Panc1 (cell line): Measurements from ENCODE around the gene LRIG3. TPM values are rescaled to one million over a fixed set of nuclear protein-coding genes. Genes with fewer than 3 reads are reported as not detected.

Experiments
- ATAC-seq: fragments of 200-7000 bp; cut with Tn5 transposase; 2 replicates; pipeline ENCODE4 v1.9.1; 2020; ENCODE audit warnings: mild to moderate bottlenecking, moderate library complexity
- BruUV-seq: library from RNA; stranded (reverse); fragments of 400-500 nt; replicated peaks from 2 replicates; lab custom pipeline; 2021; lab: Mats Ljungman, UMichigan
- CTCF ChIA-PET: fragments of 300-600 bp; sonication (Branson Sonifier 250); formaldehyde crosslinking; loops from one replicate; lab custom pipeline; 2022; ENCODE audit warnings: antibody characterized with exemption; lab: Charles Lee
- POLR2A ChIA-PET: fragments of 300-600 bp; sonication (Branson Sonifier 250); formaldehyde crosslinking; loops from one replicate; lab custom pipeline; 2022; ENCODE audit warnings: antibody characterized with exemption; lab: Charles Lee
- DNase-seq: peaks from one replicate; pipeline ENCODE4 v3.0.0-alpha.2; 2010; ENCODE audit warnings: low read depth, low spot score
- H3K27ac ChIP-seq: 2 replicates; pipeline ENCODE4 v1.5.1; 2011; ENCODE audit warnings: mild to moderate bottlenecking, low read length, inconsistent platforms
- H3K27me3 ChIP-seq: fragments of 200-500 bp; sonication (Bioruptor generic); 2 replicates; pipeline ENCODE4 v1.6.0; 2014; ENCODE audit warnings: low read length, inconsistent platforms; ENCODE audit not compliant: control insufficient read depth, insufficient read depth
- H3K36me3 ChIP-seq: fragments of 200-500 bp; sonication (Bioruptor generic); 2 replicates; pipeline ENCODE4 v1.5.1; 2014; ENCODE audit warnings: inconsistent platforms, mild to moderate bottlenecking, low read length, moderate library complexity; ENCODE audit not compliant: control insufficient read depth, insufficient read depth
- H3K4me1 ChIP-seq: 2 replicates; pipeline ENCODE4 v1.5.1; 2011; ENCODE audit warnings: inconsistent platforms, mild to moderate bottlenecking, low read length, moderate library complexity; ENCODE audit not compliant: control insufficient read depth, insufficient read depth
- H3K4me3 ChIP-seq, 2 experiments: 2 replicates each; pipeline ENCODE4 v1.5.1; 2011 to 2012; ENCODE audit warnings: low read depth in 2 of 2, low read length in 2 of 2, mild to moderate bottlenecking in 2 of 2, inconsistent platforms in 1 of 2, moderate library complexity in 1 of 2
- H3K9me3 ChIP-seq: fragments of 200-500 bp; sonication (Bioruptor generic); 2 replicates; pipeline ENCODE4 v1.5.1; 2014; ENCODE audit warnings: low read depth, mild to moderate bottlenecking, inconsistent platforms, low read length, moderate library complexity; ENCODE audit not compliant: control insufficient read depth, insufficient read depth
- CTCF ChIP-seq: fragments of 450-650 bp; IDR thresholded peaks from 2 replicates; pipeline ENCODE4 v1.5.1; 2017; ENCODE audit warnings: mild to moderate bottlenecking
- POLR2AphosphoS5 ChIP-seq: IDR thresholded peaks from 2 replicates; pipeline ENCODE4 v1.6.1; 2012; ENCODE audit warnings: mild to moderate bottlenecking, low read depth, low read length, moderate library complexity
- REST ChIP-seq, 2 experiments: IDR thresholded peaks; 2 replicates each; pipeline ENCODE4 v1.6.1; 2011 to 2012; ENCODE audit warnings: low read depth in 2 of 2, control low read depth in 1 of 2, low read length in 1 of 2, mild to moderate bottlenecking in 1 of 2, moderate library complexity in 1 of 2; ENCODE audit not compliant: insufficient read depth in 1 of 2
- SIN3A ChIP-seq: IDR thresholded peaks from 2 replicates; pipeline ENCODE4 v1.6.1; 2012; ENCODE audit warnings: low read depth, mild to moderate bottlenecking, low read length, moderate library complexity, borderline replicate concordance; ENCODE audit not compliant: insufficient read depth
- TCF7L2 ChIP-seq: IDR thresholded peaks from 2 replicates; pipeline ENCODE4 v1.6.1; 2011; ENCODE audit warnings: mild to moderate bottlenecking, low read depth, low read length, inconsistent platforms
- in situ Hi-C: cut with HindIII; loops from 2 replicates; pipeline ENCODE4 v1.10.0; 2016; ENCODE audit warnings: low sequenced_read_pairs, low pct_unique_long_range_greater_than_20kb
- intact Hi-C: fragments of 100-400 bp; cut with micrococcal nuclease; formaldehyde crosslinking; loops from one replicate; pipeline ENCODE4 v1.10.0; 2022; ENCODE audit not compliant: unreplicated experiment
- total RNA-seq: library from RNA; stranded (reverse); gene quantifications from one replicate; pipeline ENCODE4 v1.2.1, GENCODE V29; 2021; ENCODE audit not compliant: unreplicated experiment

LRIG3 gene
- total RNA-seq, 1 experiment from 2014 or later: 12.1 TPM

- ChIA-PET CTCF (no interaction called here), POLR2A (no interaction called here)
- no peak overlapping the region for H3K27ac ChIP-seq
- no TSS peak for BruUV-seq
- in situ Hi-C loops (no loop called here), intact Hi-C loops (no loop called here)
- no peaks in the 10 kb centered on the region for H3K4me1 ChIP-seq
- H3K36me3 ChIP-seq: no peaks in the 10 kb centered on the region
- no peaks in the 10 kb centered on the region for H3K9me3 ChIP-seq
- TF ChIP-seq POLR2AphosphoS5 (no peak), SIN3A (no peak), CTCF (no peak), REST (IDR thresholded peaks at IDR 0.05; ENCODE audit: insufficient read depth in 1 of 2, low read depth in 2 of 2, low read length in 1 of 2) (no peak), TCF7L2 (no peak)
- no peak overlapping the region for H3K4me3 ChIP-seq
- no peak for ATAC-seq
- DNase-seq: no peak
- no peaks in the 10 kb centered on the region for H3K27me3 ChIP-seq
These were observed 18.1 kb upstream of the LRIG3 start for GRCh38 chr12:58938440-58938839.

- intact Hi-C loops: no loop called here
- Histone ChIP-seq H3K9me3 (no peaks in the 10 kb centered on the region), H3K27me3 (no peaks in the 10 kb centered on the region), H3K36me3 (no peaks in the 10 kb centered on the region), H3K4me3 (no peak overlapping the region), H3K4me1 (no peaks in the 10 kb centered on the region), H3K27ac (no peak overlapping the region)
- ChIA-PET CTCF (no interaction called here), POLR2A (no interaction called here)
- no peak for ATAC-seq
- no peak for DNase-seq
- no peak for TF ChIP-seq SIN3A
- TF ChIP-seq POLR2AphosphoS5: no peak
- no peak for TF ChIP-seq REST (IDR thresholded peaks at IDR 0.05; ENCODE audit: insufficient read depth in 1 of 2, low read depth in 2 of 2, low read length in 1 of 2)
- no peak for TF ChIP-seq TCF7L2
- no peak for TF ChIP-seq CTCF
- in situ Hi-C loops: no loop called here
- BruUV-seq: no TSS peak
These were observed 14.2 kb upstream of the LRIG3 start for GRCh38 chr12:58934528-58934927.
